GM12875 (cell line): ENCODE results near the gene SRPK2.

Experiments
- H3K4me3 ChIP-seq: one replicate; pipeline ENCODE4 v1.5.1; 2011; ENCODE audit warnings: low read depth, low read length, control low read depth
- TF ChIP-seq, protein P1 (sequence below): IDR thresholded peaks from 2 replicates; pipeline ENCODE4 v1.5.1; 2011; ENCODE audit warnings: low read depth, mild to moderate bottlenecking, control low read depth, inconsistent platforms, low read length, moderate library complexity, borderline replicate concordance; ENCODE audit not compliant: insufficient read depth

Gene SRPK2

DNA sequence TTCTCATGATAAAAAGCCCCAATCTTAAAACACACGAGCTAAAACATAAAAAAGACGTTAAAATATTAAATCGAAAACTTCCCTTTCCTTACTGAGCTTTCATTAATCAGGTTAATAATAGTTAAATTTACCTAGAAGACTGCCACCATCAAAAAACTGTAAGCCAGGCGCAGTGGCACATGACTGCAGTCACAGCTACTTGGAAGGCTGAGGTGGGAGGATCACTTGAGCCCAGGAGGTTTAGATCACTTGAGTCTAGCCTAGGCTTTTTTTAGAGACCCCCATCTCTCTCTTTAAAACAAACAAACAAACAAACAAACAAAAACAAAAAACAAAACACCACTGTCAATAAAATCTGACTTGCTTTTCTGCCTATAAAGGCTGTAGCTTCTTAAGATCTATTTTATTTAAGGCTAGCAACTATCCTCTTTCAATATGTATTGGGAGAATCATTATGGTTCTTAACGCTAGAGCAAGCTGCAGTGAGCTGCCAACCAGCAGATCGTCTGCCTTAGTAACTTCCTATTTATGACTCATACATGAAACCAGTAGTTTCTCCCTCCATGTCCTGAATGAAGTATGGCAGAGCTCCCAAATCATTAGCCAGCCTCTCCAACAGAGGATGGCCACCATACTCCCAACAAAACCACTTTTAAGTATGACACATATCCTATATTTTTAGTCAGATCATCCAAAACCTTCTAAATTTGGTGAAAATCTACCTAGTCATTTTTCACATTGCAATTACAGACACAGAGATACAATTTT lies 163.7 kb downstream of the SRPK2 start:
- TF ChIP-seq, protein P1, sequence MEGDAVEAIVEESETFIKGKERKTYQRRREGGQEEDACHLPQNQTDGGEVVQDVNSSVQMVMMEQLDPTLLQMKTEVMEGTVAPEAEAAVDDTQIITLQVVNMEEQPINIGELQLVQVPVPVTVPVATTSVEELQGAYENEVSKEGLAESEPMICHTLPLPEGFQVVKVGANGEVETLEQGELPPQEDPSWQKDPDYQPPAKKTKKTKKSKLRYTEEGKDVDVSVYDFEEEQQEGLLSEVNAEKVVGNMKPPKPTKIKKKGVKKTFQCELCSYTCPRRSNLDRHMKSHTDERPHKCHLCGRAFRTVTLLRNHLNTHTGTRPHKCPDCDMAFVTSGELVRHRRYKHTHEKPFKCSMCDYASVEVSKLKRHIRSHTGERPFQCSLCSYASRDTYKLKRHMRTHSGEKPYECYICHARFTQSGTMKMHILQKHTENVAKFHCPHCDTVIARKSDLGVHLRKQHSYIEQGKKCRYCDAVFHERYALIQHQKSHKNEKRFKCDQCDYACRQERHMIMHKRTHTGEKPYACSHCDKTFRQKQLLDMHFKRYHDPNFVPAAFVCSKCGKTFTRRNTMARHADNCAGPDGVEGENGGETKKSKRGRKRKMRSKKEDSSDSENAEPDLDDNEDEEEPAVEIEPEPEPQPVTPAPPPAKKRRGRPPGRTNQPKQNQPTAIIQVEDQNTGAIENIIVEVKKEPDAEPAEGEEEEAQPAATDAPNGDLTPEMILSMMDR = no peak
- no peak overlapping the region for H3K4me3 ChIP-seq

DNA sequence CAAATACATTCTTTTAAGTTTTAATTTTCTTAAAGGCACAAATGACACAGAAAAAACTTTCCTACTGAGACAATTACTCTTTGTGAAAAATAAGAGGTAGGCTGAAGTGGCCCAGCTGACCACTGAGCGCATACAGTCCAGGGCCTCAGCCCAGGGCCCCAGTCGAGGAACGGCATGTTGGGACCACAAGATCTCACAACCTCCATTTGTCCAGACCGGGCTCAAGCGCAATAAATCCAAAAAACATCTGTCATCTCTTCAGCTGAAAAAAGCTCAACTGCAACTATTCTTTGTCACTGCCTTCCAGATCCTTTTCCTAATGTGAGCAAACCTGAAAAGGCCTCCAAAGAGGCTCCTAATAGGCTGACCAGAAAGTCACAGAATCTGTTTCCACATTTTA lies 165.8 kb downstream of the SRPK2 start:
- TF ChIP-seq, protein P1 = no peak
- H3K4me3 ChIP-seq = no peak overlapping the region

DNA sequence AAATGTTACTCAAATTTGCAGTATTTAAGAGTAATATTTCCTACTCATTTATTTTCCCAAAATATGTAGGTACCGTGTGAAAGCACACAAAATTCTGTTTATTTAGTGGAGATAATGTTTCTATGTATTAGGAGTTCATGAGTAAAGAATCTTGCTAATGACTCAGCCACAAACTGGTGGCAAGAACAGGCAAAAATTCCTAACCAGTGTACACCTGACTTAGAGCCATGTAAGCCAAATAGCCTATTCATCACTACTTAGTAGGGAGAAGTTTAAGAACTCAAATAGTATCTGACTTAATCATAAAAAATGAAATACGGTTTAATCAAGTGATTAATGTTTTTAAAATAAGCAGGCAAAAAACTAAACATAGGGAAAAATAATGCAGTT lies 169.0 kb downstream of the SRPK2 start:
- no peak overlapping the region for H3K4me3 ChIP-seq
- TF ChIP-seq, protein P1 = no peak

DNA sequence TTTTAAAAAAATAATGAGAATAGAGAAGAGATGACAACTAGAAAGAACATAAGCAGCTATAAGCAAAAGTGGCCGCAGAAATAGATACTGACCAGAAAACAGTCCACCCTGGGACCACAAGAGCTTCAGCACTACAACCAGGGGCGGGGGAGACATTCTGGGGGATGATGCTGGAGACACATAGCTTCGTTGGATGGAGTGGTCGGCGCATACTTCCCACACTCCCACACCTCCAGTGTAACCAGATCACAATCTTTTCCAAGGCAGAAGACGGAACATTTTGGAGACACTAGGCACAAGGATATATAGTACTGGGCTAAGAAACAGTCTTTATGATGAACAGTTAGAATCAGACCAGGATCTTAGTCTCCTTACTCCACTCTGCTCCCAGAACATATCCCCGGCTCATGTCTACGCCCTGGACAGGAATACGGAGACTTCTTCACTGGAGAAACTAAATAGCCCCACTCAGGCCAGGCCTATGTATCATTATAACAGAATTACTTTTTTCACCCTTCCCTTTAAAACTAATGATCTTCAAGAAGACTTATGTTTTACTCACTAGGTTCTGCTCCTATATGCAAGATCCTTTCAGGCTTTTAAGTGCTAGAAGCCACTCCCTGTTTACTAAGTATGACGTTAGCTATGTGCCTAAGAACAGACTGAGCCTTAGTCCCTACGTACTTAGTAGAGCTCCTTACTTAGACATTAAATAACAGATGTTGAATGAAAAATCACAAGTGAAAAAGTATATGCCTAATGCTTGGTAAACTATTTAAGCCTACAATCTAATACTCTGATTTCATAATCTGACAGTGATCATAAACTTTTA lies 169.6 kb downstream of the SRPK2 start:
- no peak overlapping the region for H3K4me3 ChIP-seq

DNA sequence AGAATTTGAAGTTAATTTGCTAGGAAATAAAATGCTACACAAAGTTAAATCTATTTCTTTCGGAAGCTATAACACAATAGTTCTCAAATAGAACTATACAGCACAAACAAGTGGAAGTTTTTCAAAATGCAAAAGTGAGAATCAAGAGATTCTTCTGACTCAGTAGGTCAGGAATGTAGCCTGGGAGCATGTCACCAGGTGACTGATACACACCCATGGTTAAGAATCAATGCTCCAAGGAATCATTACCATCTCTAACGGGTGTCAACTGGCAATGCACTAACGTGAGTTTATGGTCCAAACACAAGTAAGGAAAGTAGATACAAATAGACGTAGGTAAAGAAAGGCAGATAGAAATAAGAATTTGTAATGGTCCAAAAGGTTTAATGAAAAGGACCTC lies 170.5 kb downstream of the SRPK2 start:
- H3K4me3 ChIP-seq = no peak overlapping the region
- TF ChIP-seq, protein P1 = no peak

More for the DNA sequence above, 169.6 kb downstream of the SRPK2 start:
- TF ChIP-seq, protein P1 = no peak

DNA sequence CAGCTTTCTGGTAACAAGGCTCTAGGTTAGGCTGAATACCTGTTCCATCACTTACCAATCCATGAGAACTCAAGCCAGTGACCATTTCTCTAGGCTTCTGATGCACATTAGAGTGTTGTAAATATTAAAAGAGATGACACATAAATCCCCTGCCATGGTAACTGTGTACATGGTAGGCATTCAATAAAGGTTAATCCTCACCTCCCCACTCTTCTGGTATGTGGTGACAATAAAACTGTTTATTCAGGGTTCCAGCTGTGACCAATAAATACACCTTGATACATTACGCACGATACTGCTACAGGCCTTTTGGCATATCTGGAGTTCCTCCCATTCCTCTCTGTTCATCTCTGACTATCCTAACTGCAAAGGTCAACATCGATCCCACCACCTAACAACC lies 171.9 kb downstream of the SRPK2 start:
- TF ChIP-seq, protein P1 = no peak
- H3K4me3 ChIP-seq = no peak overlapping the region
